ENCODE measurements around the gene MFSD6L. TPM values are rescaled to one million over a fixed set of nuclear protein-coding genes. Genes with fewer than 3 reads are reported as not detected.

Gene MFSD6L
- total and polyA plus RNA-seq, 2 of the 13 experiments (the other 11 are each of a cell fraction or from before 2014, with no cell fraction given), result not detected

DNA sequence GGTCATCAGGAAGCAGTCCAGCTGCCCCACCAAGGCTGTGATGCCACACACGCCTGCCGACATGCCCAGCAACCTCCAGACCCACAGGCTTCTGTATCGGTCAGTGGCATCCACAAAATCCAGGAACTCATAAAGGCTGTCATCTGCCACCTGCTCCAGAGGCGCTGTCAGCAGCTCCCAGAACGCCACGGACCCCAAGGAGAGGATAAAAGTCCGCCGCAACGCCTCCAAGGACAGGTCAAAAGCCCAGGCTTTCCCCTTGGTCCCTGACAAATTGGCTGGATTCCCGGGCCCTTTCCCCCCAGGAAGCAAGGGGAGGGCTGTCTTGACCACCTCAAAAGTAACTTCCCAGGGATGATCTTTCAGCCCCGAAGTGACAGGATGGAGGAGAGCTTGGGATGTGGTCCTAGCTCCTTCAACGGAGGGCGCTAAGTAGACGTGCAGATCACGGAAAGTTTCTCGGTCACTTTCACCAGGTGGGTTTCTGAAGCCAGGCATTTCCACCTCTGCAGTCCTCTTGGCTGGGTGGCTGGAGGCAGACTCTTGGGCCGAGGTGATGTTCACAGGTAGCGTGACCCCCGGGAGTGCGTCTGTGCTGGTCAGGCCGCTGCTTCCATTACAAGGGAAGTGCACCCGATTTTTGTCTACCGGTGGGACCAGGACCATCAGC is 854 bp downstream of the MFSD6L start:
- Histone ChIP-seq H3K9ac (ENCODE audit: insufficient read depth, low read depth, low read length) (no peak overlapping the region), H3K4me3 (replicated peaks in 1 of 3; ENCODE audit: insufficient read depth in 1 of 3, low read depth in 2 of 3, low read length in 3 of 3) (no peak overlapping the region), H3K27me3 (ENCODE audit: control insufficient read depth in 1 of 2, insufficient read depth in 2 of 2, low read length in 2 of 2) (peaks cover 4 to 60% of the 10 kb centered on the region in 2 experiments), H3K27ac (ENCODE audit: extremely low read length, insufficient read depth, low read length) (no peak overlapping the region), H3K36me3 (replicated peaks in 1 of 2; ENCODE audit: control insufficient read depth in 1 of 2, insufficient read depth in 2 of 2, low read length in 2 of 2) (no peaks in the 10 kb centered on the region), H2AFZ (ENCODE audit: low read length) (no peak overlapping the region), H3K79me2 (ENCODE audit: insufficient read depth, low read length) (no peaks in the 10 kb centered on the region), H3K4me2 (ENCODE audit: low read depth, low read length) (no peak overlapping the region), H3K4me1 (ENCODE audit: insufficient read depth, low read length) (no peaks in the 10 kb centered on the region), H4K20me1 (ENCODE audit: insufficient read depth, low read length) (no peaks in the 10 kb centered on the region), H3K9me3 (ENCODE audit: low read length) (no peaks in the 10 kb centered on the region)
- no peak for TF ChIP-seq ZC3H13 (CRISPR knock-in tag; IDR thresholded peaks at IDR 0.05)
- TF ChIP-seq ZNF552 (CRISPR knock-in tag; IDR thresholded peaks at IDR 0.05; ENCODE audit: borderline replicate concordance), result no peak
- DNase-seq (ENCODE audit: low spot score) (no peak), ATAC-seq (no peak), FAIRE-seq (no peak)
- no TSS peak for BruUV-seq (replicated peaks)
- in situ Hi-C loops (cut with HindIII; ENCODE audit: extremely low pct_ligation_motif_present, low pct_unique_long_range_greater_than_20kb), result loop anchor here (5.0 kb wide), 1 partner anchor 99 kb away; no protein-coding TSS in a partner anchor
- intact Hi-C loops (cut with micrococcal nuclease; ENCODE audit: unreplicated experiment), result no loop called here
- ChIA-PET CTCF (ENCODE audit: low intra/inter-chr PET ratio, low total read pairs) (no interaction called here), POLR2A (no interaction called here)
- WGBS (ENCODE audit: low lambda C conversion rate), result 51% methylated on average over 3 of the region's 23 CpGs

DNA sequence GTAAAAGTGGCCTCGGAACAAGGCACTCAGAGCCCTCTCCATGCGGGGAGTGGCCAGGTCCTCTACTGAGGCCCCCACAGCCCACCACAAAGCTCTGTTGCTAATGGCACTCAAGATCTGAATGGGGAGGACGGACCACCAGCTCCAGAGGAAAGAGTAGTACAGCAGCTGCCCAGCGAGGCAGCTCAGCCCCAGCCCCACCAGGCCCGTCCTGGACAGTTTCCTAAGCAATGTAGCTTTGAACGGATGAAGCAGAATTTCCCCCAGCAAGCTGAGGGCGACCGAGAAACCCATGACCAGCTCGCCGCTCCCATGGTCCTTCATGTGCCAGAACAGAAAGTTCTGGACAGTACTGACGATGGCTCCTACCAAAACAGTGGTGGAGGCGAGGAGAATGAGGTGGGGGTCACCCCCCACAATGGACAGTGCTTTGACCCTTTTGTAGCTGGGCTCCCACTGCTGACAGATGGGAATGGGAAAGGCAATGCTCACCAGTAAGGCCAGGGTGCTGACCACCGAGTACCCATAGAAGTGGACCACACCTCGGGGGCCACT is 1.5 kb downstream of the MFSD6L start:
- POLR2A ChIA-PET, result no interaction called here
- Histone ChIP-seq H3K27me3 (ENCODE audit: control insufficient read depth in 1 of 2, insufficient read depth in 2 of 2, low read length in 2 of 2) (peaks cover 4 to 58% of the 10 kb centered on the region in 2 experiments), H3K36me3 (replicated peaks in 1 of 2; ENCODE audit: control insufficient read depth in 1 of 2, insufficient read depth in 2 of 2, low read length in 2 of 2) (no peaks in the 10 kb centered on the region), H3K9me3 (ENCODE audit: low read length) (no peaks in the 10 kb centered on the region), H3K9ac (ENCODE audit: insufficient read depth, low read depth, low read length) (no peak overlapping the region), H3K27ac (ENCODE audit: extremely low read length, insufficient read depth, low read length) (no peak overlapping the region), H4K20me1 (ENCODE audit: insufficient read depth, low read length) (no peaks in the 10 kb centered on the region), H3K79me2 (ENCODE audit: insufficient read depth, low read length) (no peaks in the 10 kb centered on the region), H2AFZ (ENCODE audit: low read length) (no peak overlapping the region), H3K4me2 (ENCODE audit: low read depth, low read length) (no peak overlapping the region), H3K4me3 (replicated peaks in 1 of 3; ENCODE audit: insufficient read depth in 1 of 3, low read depth in 2 of 3, low read length in 3 of 3) (no peak overlapping the region), H3K4me1 (ENCODE audit: insufficient read depth, low read length) (no peaks in the 10 kb centered on the region)
- BruUV-seq (replicated peaks), result no TSS peak
- CTCF ChIA-PET (ENCODE audit: low intra/inter-chr PET ratio, low total read pairs), result no interaction called here
- ATAC-seq (no peak), DNase-seq (ENCODE audit: low spot score) (no peak), FAIRE-seq (no peak)
- 32% methylated on average over 9 of the region's 14 CpGs for WGBS (ENCODE audit: low lambda C conversion rate)
- in situ Hi-C loops (cut with HindIII; ENCODE audit: extremely low pct_ligation_motif_present, low pct_unique_long_range_greater_than_20kb) (loop anchor here (5.0 kb wide), 1 partner anchor 100 kb away; no protein-coding TSS in a partner anchor), intact Hi-C loops (cut with micrococcal nuclease; ENCODE audit: unreplicated experiment) (no loop called here)
- TF ChIP-seq AKNA (CRISPR knock-in tag; IDR thresholded peaks at IDR 0.05; ENCODE audit: borderline replicate concordance), result no peak
